HS-27A (cell line): ENCODE measurements around the gene SERINC2.
A peak's percentile ranks its signal among the peaks of the same experiment; 100 is the strongest.

Experiments
- DNase-seq: peaks from one replicate; pipeline ENCODE4 v3.0.0-alpha.2; 2012; ENCODE audit warnings: low read depth, missing footprints

Gene SERINC2

DNA sequence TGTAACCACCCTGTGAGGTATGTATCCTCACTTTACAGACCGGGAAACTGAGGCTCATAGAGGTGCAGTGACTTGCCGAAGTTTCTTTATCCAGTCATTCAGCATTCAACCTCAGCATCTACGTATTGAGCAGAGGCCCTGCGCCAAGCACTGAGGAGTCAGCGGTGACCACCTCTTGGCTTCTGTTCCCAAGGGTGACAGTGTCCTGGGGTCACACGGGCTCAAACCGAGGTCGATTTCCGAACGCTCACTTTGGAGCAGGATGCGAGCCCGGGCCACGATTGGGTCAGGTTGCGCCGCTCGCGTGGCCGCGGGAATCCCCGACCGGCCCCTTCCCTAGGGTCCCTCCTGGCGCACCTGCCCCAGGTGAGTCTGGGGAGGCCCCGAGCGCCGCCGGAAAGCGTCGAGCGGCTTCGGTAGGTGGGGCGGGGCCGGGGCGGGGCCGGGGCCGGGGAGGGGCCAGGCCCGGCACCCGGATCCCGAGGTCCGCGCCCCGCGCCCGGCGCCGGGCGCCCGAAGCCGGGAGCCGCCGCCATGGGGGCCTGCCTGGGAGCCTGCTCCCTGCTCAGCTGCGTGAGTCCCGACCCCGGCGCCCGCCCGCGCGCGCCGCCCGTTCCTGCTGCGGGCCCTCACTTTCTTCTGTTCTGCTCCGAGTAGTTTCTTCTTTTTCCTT lies at the start of gene SERINC2:
TSS of gene SERINC2 (plus strand) at position 482 of the 673 bp plus-strand sequence. CDS start at position 535, 53 bp downstream.
- no peak for DNase-seq

DNA sequence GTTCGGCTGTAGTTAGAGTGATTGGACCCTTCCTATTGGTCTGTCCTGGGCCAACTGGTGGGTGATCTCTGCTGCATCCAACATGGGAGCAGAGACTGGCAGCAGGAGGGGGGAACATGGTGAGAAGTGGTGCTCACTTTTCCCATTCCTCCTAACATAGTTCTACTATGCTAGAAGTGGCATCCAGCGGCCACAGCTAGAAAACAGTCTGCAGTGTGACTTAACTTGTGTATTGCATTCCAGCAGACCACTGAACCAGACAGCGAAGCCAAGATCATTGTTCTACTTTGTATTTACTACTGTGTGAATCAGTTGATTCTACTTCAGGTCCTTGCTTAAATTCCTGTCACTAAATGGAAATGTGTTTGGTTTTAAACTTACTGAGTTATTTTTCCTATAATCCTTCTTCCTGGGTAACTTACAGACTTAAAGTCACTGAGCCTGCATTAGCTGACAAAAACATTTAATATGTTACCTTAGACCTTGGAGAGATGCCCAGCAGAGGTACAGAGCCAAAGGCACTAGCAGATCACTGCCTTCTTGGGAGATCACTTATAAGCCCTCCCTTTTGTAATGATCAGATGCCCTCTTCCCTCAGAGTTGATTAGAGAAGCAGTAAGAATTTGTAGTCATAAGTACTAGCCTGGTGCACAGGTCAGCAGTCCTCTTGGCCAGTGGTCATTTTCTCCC lies 48.3 kb upstream of the SERINC2 start:
- no peak for DNase-seq

DNA sequence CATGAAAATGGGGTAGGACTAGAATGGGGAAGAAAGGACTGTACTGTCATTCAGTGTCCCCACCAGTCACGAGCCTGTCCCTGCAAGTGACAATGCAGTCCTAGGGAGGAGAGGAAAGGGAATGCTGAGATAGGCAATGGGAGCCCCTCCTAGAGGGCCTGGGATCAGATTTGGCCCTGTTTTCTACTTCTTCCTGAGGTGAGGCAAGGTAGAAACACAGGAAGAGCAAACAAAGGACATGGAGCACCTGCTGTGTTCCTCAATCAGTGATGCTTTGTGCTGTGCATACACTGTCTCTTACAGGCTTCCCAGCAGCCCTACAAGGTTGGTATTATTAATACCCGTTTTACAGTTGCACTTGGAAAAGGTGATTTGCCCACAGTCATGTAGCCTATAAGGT lies 46.2 kb upstream of the SERINC2 start:
- DNase-seq, result no peak

DNA sequence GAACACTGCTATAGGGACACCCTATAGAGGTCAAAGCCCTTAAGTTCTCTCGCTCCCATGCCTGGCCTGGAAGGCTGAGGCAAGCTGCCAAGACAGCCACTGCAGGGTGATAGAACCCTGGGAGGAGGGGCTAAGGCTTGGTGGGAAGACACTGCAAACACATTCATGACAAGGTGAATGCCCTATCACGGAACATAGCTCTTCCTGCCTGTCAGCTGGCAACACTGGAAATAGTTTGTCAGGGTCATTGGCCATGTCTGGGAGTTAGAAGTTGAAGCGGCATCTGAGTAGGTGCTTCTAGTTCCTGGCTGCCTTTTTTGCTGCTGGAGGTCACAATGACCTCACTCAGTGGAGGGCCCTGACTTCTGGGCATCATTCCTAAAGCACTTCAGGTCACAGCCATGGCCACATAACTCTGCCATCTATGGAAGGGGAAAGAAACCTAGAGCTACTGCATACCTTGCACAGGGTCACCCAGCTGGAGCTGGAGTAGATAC lies 44.4 kb upstream of the SERINC2 start:
- DNase-seq, result no peak

DNA sequence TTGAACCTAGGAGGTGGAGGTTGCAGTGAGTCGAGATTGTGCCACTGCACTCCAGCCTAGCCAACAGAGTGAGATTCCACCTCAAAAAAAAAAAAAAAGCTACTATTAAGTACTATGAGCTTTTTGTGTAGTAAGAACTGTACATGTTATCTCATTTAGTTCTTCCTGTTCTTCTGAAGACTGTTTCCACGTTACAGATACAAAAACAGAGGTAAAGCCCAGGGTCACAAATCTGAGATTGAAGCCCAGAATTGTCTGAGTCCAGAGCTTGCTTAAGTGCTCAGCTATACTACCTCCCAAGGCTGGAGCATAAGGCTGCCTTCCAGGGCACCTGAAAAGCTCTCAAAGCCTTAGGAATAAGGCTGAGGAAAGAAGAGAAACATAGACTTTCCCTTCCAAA lies 43.0 kb upstream of the SERINC2 start:
- DNase-seq, result no peak

DNA sequence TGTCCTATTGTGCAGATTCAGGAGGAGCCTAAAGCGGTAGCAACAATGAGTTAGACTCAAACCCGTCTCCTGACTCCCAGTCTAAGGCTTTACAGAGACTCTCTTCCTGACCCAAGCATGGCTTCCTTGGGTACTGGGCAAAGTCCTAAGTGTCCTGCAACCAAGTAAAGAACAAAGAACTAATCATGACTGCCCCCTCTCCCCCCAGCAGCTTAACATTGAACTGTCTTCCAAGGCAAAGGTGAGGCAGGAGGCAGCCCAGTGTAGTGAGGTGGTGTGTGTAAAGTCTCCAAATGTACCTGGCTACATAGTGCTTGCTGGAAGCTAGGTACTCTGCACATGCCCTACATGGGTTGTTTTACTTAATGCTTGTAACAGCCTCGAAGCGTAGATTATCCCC lies 42.4 kb upstream of the SERINC2 start:
- no peak for DNase-seq

DNA sequence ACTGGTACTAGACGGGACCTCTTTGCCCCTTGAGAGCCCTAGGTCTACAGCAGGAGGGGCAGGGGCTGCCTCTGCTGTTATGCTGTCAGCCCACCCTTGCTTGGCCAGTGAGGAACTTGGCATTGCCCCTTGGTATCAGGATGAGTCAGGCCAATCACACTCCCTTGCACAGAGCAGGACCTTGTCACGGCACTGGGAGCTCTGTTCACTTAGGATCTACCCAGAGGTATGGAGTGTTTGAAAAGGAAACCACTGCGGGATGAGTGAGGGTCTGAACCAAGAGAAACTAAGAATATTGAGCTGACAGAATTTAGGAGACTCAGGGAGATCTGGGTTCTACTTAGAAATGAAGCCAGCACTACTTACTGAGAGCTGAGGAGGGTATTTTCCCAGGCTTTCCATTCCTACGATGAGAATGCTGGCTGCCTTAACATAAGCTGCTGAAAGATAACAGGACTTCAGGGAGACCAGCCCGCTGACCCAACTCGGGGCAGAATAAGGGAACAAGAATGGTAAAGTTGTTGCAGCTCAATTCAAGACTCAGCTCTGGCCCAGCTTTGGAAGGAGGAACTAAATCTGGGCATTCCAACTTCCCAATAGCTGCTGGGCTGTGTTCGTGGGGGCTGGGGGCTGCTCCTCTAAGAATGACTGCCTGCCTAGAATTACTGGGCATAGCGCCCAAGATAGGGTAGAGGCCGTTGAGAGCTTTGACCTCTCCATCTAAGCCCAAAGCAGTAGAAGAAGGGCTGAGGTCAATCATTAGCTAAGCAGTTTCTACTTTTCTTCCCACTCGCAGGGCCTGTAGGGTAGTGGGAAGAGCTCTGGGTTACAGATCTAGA lies 41.7 kb upstream of the SERINC2 start:
- no peak for DNase-seq

DNA sequence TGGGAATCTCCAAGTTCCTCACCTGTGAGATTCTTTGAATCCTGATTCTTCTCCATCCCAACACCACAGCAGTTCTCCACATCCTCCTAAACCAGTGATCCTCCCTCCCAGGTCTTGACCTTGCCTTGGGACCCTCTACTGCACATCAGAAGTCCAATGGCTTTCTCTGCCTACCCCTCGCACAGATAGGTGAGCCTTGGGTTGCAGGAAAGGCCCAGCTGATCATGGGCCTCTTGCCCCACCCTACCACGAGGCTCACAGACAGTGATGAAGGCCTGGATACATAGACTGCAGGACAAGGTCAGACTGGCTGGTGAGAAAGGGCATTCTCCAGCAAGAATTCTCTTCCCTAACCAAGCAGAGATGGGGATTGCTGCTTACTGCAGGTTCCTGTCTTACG lies 41.0 kb upstream of the SERINC2 start:
- DNase-seq, result no peak

DNA sequence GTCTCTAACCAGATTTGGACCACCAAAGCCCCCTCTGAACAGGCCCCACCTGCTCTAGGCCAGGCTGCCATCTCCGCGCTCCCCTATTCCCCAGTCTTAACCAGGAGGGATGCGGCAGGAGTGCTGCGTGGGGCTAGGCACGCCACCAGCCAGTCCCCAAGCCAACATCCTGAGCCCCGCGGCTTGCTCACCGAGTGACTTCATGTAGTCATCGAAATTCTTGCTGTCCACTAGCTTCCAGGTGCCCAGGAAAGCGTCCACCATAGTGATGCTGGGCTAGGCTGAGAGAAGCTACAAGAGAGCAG lies 40.3 kb upstream of the SERINC2 start:
- no peak for DNase-seq

DNA sequence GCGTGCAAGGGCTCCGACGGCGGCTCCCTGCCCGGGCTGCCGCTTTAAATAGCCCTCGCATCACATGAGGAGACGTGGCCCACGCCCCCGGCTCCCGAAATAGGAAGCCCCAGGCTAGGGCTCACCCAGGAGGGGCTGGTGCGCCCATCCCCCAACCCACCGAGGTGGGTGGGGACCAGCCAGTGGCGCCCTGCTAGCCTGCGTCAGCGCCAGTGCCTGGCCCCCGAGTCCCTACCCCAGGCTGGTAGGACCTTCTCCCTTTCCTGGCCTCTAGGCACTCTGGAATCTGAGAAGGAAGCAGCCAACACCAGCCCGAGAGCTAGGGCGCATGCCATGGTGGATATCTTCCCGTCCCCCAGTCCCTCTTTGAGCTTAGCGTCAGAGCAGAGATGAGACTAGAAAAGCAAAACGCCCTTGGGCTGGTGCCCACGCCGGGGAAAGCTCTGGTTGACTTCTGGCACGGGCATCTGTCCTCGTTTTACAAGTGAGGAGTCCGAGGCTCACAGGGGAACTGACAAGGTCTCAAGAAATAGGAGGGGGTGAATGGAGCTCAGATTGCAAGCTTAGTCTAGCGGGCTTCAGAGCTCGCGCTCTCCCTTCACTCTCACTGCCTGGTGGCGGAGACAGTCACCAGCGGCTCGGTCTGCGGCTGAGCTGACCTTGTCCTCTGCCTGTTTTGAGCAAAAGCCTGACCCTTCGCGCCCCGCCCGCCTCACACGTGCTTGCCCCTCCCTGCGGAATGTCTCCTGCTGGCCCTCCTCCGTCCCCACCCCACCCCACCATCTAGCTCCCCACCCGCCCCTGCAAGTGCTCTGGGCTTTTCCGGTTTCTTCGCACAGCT lies 39.7 kb upstream of the SERINC2 start, which contains the start of gene FABP3:
TSS of gene FABP3 (minus strand) at position 21 of the 841 bp plus-strand sequence. CDS start 62 bp downstream, outside the sequence.
- DNase-seq, result no peak

DNA sequence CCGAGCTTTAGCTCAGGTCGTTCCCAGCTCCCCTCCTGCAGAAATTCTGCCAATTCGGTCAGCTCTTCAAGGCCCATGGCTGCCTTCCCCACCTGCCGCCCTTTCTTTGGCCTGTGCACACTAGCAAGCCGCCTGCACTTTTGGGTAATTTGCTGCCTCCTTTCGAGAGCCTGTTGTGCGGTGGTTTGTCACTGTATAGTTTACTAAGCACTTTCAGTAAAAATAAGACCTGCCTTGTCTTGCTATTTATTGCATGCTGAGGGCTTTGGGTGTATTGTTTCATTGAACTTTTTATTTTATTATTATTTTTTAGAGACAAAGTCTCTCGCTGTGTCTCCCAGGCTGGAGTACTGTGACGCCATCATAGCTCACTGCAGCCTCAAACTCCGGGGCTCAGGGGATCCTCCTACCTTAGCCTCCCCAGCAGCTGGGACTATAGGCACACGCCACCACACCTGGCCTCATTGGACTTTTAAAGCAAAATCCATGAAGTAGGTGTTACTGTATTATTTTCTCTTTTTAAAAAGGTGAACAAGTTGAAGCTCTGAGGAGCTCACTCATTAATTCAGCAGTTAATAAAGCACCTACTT lies 39.0 kb upstream of the SERINC2 start:
- DNase-seq, result no peak

DNA sequence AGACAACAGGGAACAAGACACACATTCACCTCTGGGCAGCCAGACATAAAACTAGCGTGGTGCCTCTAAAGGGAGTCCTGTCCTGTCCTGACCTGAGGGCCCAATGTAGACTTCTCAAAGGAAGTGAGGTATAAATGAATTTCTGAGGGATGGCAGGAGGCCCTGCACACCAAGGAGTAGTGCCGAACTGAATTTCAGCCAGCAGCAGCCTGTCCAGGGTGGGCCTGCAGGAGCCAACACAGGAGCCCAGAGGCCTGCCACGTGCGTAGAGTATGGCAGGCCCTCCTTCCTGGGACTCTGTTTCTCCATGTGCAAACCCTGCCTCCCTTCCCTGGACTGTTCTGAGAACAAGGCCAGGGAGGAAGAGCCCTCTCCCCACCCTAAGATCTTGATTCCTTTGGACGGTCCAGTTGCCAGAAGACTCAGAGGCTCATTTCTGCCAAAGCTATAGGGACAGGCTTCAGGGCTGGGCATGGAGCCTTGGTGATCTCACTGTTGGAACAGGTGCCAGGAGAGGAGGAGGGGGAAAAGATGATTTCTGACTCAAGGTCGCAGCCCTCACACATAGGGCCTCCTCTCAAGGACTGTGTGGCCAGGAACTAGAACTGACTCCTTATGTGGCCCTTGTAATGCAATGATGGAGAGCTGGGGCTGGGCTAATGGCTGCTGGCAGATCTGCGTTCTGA lies 38.4 kb upstream of the SERINC2 start:
- DNase-seq, result no peak

DNA sequence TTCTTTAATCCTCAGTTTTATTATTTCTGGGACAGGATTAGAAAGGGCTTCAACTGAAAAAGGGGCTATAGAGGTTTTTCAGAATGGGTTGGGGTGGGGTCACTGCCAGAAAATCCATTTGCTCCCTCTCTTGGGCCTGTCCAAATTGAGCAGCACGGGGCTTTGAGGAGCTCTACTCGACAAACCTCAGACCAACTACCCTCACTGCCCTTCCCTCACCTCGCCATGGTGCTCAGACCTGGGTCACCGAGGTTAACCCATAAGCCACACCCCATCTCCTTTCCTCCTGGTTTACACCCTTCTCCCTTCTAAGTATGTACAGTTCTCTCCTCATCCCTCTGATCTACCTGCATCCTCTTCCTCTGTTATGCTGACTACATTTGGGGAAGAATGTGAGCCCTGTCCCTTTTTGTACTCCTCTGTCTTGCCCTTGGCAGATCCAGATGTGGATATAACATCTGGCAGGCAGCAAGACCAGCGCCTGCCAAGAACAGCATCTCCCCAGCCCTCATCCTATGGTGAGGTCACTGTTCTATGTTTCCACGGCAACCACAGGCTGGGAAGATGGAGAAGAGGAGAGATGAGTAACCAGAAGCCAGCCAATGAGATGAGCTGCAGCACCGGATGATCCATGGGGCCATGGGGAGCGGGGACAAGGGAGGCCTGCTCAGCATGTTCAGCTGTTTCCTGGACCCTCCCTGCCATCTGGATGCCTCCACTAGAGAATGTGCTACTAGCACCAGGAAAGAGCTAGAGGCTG lies 36.5 kb upstream of the SERINC2 start:
- peak; percentile 71 for DNase-seq

DNA sequence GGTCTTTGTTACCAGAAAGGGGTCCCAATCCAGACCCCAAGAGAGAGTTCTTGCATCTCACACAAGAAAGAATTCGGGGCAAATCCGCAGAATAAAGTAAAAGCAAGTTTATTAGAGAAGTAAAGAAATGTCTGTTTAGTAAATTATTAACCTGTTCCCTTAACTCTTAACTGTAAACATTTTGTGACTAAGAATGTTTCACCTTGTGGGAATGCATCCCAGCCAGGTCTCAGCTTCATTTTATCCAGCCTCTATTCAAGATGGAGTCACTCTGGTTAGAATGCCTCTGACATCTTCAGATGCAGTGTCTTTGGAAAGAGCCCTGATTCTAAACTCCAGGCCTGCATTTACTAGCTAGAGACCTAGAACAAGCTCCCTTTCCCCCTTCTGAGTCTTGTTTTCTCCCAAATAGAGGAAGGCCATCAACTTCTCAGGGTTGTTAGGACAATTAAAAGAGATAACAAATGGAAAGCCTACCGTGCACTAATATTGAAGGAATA lies 35.6 kb upstream of the SERINC2 start:
- DNase-seq, result no peak

DNA sequence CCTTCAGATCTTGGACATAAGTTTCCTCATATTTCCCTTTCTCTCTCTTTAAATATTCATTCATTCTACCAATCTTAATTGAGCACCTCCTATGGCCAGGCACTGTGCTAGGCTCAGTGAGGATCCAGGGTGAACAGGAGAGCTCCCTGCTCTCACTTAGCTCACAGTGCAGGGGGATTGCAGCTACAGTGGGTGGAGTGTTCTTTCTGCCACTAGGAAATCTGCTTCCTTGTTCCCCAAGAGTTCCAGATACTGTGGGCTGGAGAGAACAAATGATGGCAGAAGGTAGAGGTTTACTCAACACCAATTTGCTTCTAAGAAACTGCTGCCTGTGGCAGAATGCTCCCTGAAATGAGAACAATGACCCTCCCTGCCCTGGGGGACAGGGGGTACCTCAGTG lies 35.0 kb upstream of the SERINC2 start:
- DNase-seq, result no peak

DNA sequence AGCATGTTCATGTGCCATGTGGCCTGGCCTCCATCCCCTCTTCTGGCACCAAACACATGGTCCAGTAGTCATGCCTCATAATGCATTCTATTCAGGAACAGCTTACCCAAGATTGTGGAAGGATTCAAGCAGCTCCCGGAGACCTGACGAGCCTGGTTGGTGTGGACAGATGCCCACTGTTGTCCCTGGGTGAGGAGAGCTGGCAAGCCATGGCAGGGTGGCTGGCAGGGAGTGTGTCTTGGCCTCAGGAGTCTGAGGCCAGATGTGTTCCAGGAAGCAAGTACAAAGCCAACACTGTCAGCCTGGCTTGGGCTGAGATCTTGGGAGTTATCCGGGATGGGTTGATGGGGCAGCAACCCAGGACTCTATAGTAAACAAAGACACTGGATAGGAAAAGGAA lies 32.8 kb upstream of the SERINC2 start:
- DNase-seq, result no peak

DNA sequence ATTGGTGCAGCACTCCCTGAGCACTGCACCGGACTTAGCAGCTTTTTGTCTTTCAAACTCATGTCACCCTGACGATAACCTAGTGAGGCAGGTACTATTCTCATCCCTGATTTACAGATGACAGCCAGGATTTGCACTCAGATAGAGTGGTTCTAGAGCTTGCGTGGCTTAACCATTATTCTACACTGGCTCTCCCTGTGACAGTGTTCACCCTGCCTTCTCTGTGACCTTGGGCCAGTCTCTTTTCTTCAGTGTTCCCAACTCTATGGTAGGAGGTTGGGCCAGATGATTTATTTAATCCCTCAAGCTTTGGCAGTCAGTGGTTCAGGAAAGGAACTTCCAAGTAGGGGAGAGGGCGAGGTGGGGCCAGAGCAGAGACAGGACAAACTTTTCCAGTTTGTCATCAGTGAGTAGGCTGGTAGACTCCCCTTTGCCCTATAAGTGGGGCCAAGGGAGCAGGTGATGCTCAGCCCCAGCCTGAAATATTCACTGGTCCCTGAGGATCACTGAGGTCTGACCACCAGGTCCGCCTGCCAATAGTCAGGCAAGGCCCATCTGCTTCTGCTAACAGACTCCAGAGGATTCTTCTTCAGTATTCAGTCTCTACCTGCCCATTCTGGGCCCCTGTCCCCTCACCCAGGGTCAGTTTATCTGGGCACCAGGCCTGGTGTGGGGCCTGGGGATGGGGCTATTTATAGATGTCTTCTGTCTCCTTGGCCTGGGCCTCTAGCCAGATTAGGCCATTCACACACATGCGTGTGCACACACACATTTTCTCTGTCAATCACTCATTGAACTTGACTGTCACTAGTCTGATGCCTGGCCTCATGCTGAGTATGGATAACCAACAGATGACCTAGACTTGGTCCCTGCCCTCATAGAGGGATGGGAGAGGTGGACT lies 31.4 kb upstream of the SERINC2 start:
- no peak for DNase-seq

DNA sequence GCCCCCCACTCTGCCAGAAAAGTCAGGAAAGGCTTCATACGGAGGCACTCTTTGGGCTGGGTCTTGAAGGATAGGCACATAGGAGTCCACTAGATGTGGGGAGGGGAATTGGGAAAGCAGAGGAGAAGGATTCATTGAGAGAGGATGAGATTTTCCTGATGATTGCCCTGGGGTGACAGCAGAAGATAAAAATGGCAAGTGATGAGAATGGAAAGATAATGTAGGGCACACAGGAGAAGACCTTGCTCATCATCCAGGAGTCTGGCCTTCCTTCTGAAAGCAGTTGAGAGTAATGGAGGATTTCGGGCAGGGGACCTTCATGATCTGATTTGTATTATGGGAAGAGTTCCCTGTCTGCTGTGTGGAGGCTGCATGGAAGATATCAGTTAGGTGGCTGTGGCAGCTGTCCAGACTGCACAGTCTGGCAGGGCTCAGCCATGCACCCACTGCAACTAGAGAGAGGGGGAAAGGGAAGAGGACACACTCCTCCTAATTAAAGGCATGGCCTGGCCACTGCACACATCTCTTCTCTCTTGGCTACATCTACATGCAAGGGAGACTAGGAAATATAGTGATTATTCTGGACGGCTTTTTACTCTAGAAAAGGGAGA lies 30.5 kb upstream of the SERINC2 start:
- DNase-seq, result no peak
